SK-N-MC (cell line): ENCODE measurements around the gene ZNF740.
"Not testable (repeated sequence)": the region's sequence is repeated elsewhere in the genome, so short reads cannot be mapped to it uniquely, and the experiment has no call there.

ENCODE experiments used
- DNase-seq: peaks from one replicate; pipeline ENCODE4 v3.0.0-alpha.2; 2011; ENCODE audit warnings: low read depth, low spot score
- H3K27ac ChIP-seq: fragments of 200-600 bp; sonication (generic); 2 replicates; pipeline ENCODE4 v1.5.1; 2016; ENCODE audit warnings: mixed run types
- H3K36me3 ChIP-seq: fragments of 200-600 bp; sonication (generic); 2 replicates; pipeline ENCODE4 v1.6.1; 2017; ENCODE audit warnings: antibody characterized with exemption, low read length, mixed read lengths; ENCODE audit not compliant: insufficient read depth
- H3K4me3 ChIP-seq: fragments of 200-600 bp; sonication (generic); 2 replicates; pipeline ENCODE4 v1.5.1; 2016
- H3K9ac ChIP-seq: fragments of 200-600 bp; sonication (generic); 2 replicates; pipeline ENCODE4 v1.8.0; 2017; ENCODE audit warnings: mixed run types, mixed read lengths; ENCODE audit not compliant: insufficient read length
- H3K9me3 ChIP-seq: fragments of 200-600 bp; sonication (generic); 2 replicates; pipeline ENCODE4 v1.6.1; 2017; ENCODE audit warnings: low read depth, mild to moderate bottlenecking, antibody characterized with exemption, low read length, moderate library complexity, mixed read lengths
- EZH2 ChIP-seq: fragments of 200-600 bp; sonication (generic); IDR thresholded peaks from one replicate; pipeline ENCODE4 v1.6.1; 2017; ENCODE audit warnings: antibody characterized with exemption
- FOXP2 ChIP-seq: optimal IDR thresholded peaks from 2 replicates; pipeline ENCODE3; 2011; ENCODE audit warnings: mild to moderate bottlenecking, moderate library complexity; ENCODE audit not compliant: insufficient read depth; ENCODE audit errors: extremely low read length, control extremely low read depth
- POLR2AphosphoS5 ChIP-seq: IDR thresholded peaks from 2 replicates; pipeline ENCODE4 v1.6.1; 2012; ENCODE audit warnings: mild to moderate bottlenecking, low read depth, low read length, borderline replicate concordance

ZNF740 gene

DNA sequence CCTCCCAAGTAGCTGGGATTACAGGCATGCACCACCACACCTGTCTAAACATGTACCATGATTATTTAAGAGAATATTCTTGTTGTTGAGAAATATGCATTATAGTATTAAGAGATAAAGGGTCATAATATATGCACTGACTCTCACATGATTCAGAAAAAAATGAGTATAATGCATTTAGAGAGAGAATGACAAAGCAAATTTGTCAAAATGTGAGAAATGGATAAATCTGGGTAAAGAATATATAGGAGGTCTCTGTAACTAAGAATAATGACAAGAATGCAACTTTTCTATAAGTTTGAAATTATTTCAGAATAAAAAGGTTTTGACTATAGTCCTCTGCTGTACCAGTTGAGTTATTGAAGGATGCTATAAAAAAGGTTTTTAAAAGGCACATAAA lies 28.1 kb upstream of the ZNF740 start:
- TF ChIP-seq POLR2AphosphoS5 (no peak), EZH2 (no peak), FOXP2 (no peak)

DNA sequence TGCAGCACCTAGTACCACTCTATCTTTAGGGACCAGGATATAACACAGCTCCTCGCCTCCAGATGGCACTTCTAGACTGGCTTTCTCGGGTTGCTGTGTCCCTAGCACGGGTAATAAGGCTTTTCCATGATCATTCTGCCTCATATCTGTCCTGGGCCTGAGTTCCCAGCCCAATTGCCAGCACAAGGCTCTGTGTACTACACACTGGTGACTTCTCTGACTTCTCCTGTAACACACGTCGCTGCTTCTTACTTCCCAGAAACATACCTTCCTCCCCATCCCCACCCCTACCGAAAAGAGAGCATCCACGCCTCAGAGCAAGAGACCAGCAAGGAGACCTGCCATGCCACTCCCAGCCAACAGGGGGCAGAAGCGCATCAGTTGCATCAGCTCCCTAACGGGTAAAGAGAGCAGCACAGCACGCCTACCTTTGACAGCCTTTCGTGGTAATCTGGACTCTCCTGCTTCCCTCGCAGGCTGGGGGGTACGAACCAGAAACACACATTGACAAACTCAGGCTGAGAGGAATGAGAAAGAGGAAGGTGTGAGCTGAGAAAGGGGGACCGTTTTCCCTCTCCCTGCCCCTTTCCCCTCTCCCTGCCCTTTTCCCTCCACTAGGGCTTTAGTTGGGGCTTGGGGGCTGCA lies 21.2 kb upstream of the ZNF740 start:
- no peaks in the 10 kb centered on the region for H3K9me3 ChIP-seq
- no peak for TF ChIP-seq FOXP2
- TF ChIP-seq EZH2: no peak
- TF ChIP-seq POLR2AphosphoS5: no peak
- no peak overlapping the region for H3K4me3 ChIP-seq
- 0 out of 2 replicates have a peak, but pooled peaks cover 2% of the 10 kb centered on the region for H3K36me3 ChIP-seq
- peak overlapping the region; percentile 55 for H3K9ac ChIP-seq
- H3K27ac ChIP-seq: peak overlapping the region; percentile 53
- no peak for DNase-seq

More for the DNA sequence above, 28.1 kb upstream of the ZNF740 start:
- Histone ChIP-seq H3K9ac (no peak overlapping the region), H3K27ac (no peak overlapping the region), H3K9me3 (no peaks in the 10 kb centered on the region), H3K4me3 (no peak overlapping the region), H3K36me3 (no peaks in the 10 kb centered on the region)
- DNase-seq: no peak

DNA sequence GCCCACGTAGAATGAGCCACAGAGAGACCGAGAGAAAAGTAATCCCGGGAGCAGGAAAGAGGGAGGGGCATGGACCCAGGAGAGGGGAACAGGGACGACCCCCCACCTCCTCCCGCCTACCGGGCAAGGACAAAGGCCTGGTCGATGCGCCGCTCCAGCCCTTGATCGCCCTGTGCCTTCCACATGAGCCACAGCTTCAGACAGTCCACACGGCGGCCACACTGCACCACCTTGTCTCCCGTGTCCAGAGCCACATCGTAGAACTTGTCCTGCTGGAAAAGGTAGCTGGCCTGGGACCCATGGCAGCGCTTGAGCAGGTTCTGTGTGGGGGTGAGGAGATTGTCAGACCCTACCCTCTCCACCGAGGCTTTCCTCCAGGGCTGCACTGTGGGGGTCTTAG lies 20.5 kb upstream of the ZNF740 start:
- Histone ChIP-seq H3K9me3 (no peaks in the 10 kb centered on the region), H3K27ac (peak overlapping the region; percentile 53; the same call in 1 of the 2 replicates), H3K9ac (peak overlapping the region; percentile 55), H3K36me3 (0 out of 2 replicates have a peak, but pooled peaks cover 3% of the 10 kb centered on the region), H3K4me3 (no peak overlapping the region)
- TF ChIP-seq EZH2: no peak
- no peak for TF ChIP-seq FOXP2
- no peak for TF ChIP-seq POLR2AphosphoS5
- no peak for DNase-seq

DNA sequence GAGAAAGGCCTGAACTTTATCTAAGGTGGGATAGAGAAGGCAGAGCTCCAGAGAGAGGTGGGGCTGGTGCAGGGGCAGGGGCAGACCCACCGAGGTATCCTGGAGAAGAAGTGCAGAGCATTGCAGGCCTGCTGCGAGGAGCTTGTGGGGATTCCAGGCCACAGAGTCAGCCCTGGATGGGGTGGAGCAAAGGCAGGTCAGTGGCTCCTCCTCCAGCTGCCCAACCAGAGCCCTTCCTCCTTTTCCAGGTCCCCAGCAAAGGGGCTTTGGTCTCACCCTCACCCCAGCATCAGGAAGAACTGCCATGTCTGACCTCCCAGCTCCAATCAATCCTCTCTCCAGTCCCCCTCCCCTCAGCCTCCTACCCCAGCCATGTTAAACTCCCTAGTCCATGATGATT lies 19.8 kb upstream of the ZNF740 start:
- H3K4me3 ChIP-seq: no peak overlapping the region
- peak overlapping the region; percentile 20 for H3K9ac ChIP-seq
- no peak overlapping the region for H3K27ac ChIP-seq
- no peaks in the 10 kb centered on the region for H3K9me3 ChIP-seq
- DNase-seq: no peak
- TF ChIP-seq POLR2AphosphoS5: no peak
- TF ChIP-seq EZH2: no peak
- TF ChIP-seq FOXP2: no peak
- 0 out of 2 replicates have a peak, but pooled peaks cover 3% of the 10 kb centered on the region for H3K36me3 ChIP-seq

DNA sequence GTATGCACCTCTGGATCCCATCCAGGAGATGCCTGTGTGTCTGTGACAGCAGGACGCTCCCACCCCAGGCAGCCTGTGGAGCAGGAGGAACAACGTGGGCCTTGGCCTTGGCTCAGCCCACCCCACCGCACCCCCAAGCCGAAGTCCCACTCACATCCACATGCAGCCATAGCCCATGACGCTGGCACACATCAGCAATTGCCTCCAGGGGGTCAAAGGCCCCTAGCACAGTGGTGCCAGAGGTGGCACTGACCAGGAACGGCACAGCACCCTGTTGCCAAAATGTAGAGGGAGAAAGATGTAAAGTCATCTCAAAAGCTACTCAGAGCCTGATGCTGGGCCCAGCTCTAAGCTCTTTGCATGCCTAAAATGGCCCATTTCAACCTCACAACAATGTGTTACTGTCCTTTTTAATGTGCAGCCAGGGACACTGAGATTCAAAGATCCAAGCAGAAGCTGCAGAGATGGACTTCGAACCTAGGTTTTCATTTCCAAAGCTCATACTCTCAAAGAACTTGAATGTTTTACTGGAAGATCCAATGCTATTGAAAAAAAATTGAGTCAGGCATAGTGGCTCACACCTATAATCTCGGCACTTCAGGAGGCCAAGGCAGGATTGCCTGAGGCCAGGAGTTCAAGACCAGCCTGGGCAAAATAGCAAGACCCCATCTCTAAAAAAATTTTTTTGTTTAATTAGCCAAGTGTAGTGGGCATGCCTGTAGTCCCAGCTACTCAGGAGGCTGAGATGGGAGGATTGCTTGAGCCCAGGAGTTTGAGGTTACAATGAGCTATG lies 19.2 kb upstream of the ZNF740 start:
- H3K4me3 ChIP-seq: no peak overlapping the region
- H3K36me3 ChIP-seq: 0 out of 2 replicates have a peak, but pooled peaks cover 3% of the 10 kb centered on the region
- H3K9ac ChIP-seq: no peak overlapping the region
- DNase-seq: no peak
- TF ChIP-seq POLR2AphosphoS5: no peak
- no peaks in the 10 kb centered on the region for H3K9me3 ChIP-seq
- H3K27ac ChIP-seq: no peak overlapping the region

DNA sequence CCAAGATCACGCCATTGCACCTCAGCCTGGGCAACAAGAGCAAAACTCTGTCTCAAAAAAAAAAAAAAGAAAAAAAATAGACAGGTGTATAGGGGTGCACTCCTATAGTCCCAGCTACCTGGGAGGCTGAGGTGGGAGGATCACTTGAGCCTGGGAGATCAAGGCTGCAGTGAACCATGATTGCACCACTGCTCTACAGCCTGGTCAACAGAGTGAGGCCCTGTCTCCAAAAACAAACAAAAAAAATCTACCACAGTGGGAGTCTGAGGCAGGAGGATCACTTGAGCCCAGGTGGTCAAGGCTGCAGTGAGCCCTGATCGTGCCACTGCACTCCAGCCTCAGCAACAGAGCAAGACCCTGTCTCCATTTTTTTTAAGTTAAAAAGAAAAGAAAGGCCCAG lies 17.5 kb upstream of the ZNF740 start:
- H3K36me3 ChIP-seq, H3K27ac ChIP-seq, H3K9ac ChIP-seq, H3K9me3 ChIP-seq, DNase-seq, H3K4me3 ChIP-seq: not testable (repeated sequence)

DNA sequence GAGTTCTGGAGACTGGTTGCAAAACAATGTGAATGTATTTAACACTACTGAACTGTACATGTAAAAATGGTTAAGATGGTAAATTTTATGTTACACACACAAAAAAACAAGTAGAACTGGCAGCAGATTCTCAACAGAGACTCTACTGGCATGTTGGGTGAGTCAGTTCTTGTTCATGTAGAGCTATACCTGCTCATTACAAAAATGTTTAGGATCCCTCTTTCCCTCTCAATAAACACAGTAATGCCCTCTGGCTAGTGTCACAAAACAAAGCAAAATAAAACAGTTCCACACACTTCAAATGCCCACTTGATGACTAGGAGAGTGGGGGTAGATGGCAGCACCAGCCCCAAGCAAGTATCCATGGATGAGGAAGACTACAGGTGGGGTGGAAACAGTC lies 13.7 kb upstream of the ZNF740 start:
- Histone ChIP-seq H3K27ac (no peak overlapping the region), H3K9me3 (no peaks in the 10 kb centered on the region), H3K36me3 (peaks cover 3% of the 10 kb centered on the region; the same call in 1 of the 2 replicates), H3K4me3 (no peak overlapping the region), H3K9ac (no peak overlapping the region)
- TF ChIP-seq POLR2AphosphoS5: no peak
- TF ChIP-seq FOXP2: no peak
- no peak for TF ChIP-seq EZH2
- no peak for DNase-seq

DNA sequence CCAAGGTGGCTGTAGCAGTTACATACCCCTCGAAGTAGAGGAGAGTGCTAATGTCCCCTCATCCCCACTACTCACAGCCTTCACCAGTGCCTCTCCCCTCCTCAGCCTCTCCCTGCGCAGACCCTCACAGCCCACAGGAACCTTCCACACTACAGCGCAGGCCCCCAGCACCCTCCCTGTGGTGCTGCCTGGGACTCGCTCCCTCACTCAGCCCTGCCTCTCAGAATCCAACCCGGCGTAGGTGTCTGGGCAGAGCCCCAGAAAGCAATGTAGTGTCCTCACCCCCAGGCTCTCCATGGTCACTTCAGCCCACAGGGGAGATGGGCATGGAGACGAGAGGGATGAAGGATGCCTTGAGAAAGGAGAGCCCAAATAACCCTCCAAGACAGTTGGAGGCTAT lies 10.9 kb upstream of the ZNF740 start:
- no peak for TF ChIP-seq FOXP2
- H3K9me3 ChIP-seq: no peaks in the 10 kb centered on the region
- no peaks in the 10 kb centered on the region; the same call in 1 of the 2 replicates for H3K36me3 ChIP-seq
- no peak overlapping the region for H3K27ac ChIP-seq
- DNase-seq: no peak
- H3K9ac ChIP-seq: no peak overlapping the region
- no peak overlapping the region for H3K4me3 ChIP-seq

DNA sequence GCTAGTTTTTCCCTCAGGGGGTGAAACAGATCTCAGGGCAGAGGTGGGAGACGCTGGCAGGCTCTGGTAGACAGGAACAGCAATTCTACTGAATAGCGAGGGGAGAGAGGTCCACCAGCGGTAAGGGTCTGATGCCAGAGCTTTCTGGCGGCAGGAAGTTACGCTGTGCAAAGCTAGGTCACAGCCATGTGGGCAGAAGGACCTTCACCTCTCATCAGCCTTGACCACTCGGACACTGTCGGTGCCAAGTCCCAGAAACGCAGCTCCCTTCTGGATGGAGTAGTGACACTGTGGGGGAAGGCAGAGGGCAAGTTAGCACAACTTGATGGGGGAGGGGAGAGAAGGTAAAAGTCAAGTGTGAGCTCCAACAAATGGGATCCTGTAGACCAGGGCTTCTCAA lies 10.3 kb upstream of the ZNF740 start:
- Histone ChIP-seq H3K9ac (no peak overlapping the region), H3K4me3 (no peak overlapping the region), H3K36me3 (no peaks in the 10 kb centered on the region; the same call in 1 of the 2 replicates), H3K9me3 (no peaks in the 10 kb centered on the region), H3K27ac (no peak overlapping the region)
- TF ChIP-seq POLR2AphosphoS5 (no peak), FOXP2 (no peak), EZH2 (no peak)
- no peak for DNase-seq
